AG08395 (cell line): ENCODE measurements around the gene CASR.
A peak's percentile ranks its signal among the peaks of the same experiment; 100 is the strongest.

Source experiments
- DNase-seq: peaks from one replicate; pipeline ENCODE4 v3.0.0; 2012; ENCODE audit warnings: mixed read lengths, low spot score

CASR gene

DNA sequence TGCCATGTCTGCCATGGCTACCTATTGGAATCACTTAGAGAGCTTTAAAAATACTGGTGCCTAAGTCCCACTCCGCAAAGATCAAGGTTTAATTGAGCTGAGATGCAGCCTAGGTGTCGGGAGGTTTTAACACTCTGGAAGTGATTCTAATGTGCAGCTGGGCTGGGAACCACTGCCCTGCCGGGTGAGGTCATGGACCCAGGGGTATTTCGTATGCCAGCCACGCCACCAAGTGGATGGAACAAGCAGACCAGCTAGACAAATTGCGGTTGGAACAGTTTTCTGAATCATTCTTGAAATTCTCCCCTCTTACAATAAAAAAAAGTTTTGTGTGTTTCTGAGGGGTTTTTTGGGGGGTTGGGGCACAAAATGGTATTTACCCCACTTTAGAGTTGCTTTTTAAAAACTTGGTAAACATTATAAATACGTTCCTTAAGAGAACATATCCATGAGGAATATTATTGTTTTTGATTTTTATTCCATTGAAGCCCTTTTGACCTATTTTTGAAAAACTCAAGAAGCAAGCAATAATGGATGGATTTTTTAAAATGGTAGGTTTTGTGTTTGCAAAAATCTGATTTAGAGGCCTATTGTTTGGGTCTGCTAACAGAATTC lies 75.4 kb downstream of the CASR start:
- DNase-seq, result peak; percentile 83

DNA sequence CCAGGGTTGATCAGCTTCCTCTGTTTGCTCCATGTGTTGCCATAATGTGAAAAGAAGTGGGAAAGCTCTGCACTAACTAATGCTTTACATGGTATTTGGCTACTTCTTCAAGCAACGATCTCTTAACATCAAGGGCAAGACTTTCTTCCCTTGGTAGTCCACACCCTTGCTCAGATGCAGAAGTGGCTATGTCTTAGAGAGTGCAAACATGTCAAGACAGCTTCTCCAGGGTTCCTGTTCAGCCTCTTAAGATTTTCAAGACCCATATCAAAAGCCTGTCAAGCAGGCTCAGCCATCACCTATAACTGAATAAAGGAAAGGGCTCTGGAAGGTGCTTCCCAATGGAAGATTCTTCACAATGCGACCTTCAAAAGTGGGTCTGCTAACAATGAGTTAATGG lies 76.7 kb downstream of the CASR start:
- no peak for DNase-seq

DNA sequence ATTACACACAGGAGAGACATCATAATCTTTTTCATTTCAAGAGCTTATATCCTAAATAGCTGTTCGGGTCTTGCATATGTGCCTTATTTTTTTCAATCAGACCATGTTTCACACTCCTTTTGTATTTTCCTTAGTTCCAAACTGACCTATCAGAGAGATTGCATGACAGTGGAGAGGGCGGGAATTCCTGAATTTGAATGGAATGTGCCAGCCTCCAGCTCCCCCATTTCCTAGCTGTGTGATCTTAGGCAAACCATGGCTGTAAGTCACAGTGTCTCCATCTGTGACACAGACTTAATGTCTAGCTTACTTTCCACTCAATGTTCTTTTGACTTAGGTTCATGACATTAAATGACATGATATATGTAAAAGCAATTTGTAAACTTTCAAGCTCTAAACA lies 79.6 kb downstream of the CASR start:
- DNase-seq, result no peak

DNA sequence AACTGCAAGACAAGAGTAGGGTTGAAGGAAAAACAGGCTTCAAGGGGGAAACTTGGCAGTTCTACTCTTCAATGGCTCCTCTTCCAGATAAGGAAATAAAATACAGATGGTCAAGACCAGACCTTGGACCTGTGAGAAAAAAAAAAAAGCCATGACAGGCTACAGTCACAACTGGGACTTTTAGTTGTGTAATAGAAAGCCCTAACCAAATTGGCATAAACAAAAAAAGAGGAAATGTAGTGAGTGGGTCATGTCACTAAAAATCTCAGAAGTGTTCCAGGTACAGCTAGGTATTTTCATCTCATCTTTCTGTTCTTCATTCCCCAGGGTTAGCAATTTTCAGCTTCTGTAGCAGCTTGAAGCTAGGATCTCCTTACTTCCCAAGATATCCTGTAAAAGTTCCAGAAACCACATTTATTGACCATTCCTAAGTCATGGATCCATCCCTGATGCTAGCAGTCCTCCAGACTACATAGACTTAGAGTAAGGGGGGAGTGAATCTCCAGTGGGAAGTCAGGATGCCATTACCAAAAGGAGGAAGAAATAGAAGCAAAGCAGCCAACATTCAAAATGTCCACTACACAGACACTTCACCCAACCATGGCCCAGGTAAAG lies 80.6 kb downstream of the CASR start:
- DNase-seq, result no peak

DNA sequence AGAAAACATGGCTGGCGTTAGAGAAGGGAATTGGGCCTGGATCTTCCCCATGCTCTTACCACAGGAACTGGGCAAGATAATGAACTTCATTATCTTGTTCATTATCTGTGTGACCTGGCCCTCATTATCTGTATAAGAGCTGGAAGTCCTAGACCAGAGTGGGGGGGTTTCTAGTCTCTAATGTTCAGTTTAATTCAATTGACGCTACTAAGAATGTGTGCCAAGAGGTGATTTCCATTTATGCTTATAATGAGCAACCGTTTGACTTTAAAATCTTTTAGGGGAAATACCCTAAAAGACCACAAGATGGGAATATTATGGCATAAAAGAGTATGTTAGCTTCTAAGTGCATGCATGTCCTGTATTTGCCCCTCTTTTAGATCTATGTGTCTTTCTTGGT lies 82.5 kb downstream of the CASR start:
- no peak for DNase-seq

DNA sequence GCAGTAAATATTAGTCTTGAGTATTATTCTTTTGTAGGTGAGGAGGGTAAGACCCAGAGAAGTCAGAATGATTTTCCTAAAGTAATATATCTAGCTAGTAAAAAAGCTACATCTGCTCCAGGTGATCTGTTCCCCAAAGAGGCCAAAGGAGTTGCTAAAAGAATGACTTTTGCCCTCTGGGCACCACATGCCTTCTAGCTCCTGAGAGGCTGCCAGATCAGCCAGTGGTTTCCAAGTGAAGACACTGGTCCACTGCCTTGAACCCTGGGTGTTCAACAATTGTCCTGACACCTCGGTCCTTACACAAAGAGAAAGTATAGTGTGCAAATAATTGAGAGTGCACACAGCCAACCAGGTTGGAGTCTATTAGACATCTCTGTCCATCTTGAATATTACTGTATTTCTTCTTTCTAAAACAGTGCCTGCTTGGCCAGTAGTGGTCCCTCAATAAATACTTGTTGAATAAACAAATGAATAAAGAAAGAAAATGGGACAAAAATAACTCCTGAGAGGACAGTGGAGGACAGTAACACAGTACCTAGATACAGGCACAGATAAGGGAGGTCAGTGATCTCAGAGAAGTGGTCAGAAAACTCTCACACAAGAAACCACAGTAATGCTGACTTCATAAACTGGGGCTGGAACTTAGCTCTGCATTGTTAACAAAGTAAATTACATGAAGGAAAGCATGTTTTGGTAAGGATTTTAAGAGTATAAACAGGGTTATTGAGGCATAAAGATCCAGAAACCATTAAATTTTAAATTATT lies 85.0 kb downstream of the CASR start:
- no peak for DNase-seq

DNA sequence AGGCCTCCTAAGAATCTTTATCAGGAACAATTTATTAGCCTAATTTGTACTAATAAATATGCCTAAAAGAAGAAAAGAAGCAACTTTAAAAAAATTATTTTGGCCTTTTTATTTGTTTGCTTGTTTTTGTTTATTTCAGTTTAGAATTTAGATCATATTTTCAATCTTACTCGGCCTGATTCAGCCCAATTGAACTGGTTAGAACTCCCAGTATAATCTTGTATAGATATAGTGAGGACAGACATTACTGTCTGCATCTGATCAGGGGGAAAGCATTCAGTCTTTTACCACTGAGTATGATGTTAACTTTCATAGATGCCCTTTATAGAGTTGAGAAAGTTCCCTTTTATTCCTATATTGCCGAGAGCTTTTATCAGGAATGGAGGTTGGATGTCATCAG lies 85.6 kb downstream of the CASR start:
- no peak for DNase-seq

DNA sequence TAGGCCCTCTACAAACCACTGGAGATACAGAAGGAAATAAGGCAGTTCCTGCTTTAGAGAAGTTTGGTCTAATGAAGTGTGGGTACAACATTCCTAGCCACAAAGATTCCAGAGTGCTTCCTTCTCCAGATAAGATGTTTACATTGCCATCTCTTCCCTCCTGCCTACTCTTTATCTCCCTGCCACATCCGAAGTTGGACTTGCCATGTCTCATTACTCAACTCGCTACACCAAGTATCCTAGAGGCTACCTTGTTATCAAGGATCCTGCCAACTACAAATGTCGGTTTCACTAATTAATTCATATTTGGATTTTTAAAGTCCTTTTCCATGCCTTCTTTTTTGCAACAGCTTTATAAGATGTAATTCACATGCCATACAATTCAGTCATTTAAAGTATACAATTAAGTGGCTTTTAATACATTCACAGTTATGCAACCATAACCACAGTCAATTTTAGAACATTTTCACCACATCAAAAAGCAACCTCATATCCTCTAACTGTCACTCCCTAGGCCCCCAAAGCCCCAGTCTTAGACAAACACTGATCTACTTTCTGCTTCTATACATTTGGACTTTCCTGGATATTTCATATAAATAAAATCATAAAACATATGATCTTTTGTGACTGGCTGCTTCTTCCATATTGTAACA lies 87.9 kb downstream of the CASR start:
- DNase-seq, result no peak

DNA sequence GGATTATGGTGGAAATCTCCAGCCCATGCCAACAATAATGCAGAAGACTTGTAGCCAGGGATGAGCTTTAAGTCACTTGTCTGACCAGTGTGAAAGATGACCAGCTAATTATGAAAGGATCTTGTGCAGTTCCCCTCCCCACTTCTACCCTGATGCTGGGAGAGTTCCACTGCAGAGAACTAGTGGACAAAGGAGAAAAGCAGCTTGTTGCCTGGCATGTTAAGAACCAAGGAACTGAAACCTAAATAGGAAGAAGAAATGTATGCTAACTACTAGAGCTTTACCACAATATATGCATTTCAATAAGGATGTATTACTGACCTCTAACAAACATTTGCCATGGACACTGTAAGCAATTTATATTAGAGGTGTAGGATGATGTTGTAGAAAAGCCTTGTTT lies 89.4 kb downstream of the CASR start:
- DNase-seq, result no peak

DNA sequence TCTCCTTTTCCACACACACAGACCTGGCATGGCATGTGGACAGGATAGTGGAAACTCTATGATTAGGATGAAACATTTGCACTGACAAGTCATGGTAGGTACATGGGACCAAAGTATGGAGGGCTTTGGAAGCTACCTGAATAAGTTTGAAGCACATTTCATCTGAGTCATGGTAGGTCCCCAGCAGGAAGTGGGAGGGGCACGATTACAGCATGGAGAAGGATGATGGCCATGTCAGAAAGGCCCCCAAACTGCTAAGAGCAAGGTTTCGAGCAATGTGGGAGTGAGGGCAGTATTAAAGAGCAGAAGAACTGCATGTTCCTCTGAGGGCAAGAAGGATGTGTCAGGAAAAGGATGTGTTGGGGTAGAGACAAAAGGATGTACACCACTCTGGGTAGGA lies 90.0 kb downstream of the CASR start:
- no peak for DNase-seq

DNA sequence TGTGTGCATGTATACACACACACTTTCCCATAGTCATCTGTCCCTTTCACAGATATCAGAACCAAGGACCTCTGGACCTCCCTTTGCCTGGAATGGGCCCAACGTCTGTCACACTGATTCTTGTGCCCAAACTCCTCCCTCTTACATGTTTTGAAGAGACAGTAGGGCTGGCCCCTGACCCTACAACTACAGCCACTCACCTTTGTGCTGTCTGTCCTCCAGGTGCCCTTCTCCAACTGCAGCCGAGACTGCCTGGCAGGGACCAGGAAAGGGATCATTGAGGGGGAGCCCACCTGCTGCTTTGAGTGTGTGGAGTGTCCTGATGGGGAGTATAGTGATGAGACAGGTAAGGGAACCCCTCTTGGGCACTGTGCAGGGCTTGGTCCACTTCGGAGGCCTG lies 98.4 kb downstream of the CASR start:
- no peak for DNase-seq

DNA sequence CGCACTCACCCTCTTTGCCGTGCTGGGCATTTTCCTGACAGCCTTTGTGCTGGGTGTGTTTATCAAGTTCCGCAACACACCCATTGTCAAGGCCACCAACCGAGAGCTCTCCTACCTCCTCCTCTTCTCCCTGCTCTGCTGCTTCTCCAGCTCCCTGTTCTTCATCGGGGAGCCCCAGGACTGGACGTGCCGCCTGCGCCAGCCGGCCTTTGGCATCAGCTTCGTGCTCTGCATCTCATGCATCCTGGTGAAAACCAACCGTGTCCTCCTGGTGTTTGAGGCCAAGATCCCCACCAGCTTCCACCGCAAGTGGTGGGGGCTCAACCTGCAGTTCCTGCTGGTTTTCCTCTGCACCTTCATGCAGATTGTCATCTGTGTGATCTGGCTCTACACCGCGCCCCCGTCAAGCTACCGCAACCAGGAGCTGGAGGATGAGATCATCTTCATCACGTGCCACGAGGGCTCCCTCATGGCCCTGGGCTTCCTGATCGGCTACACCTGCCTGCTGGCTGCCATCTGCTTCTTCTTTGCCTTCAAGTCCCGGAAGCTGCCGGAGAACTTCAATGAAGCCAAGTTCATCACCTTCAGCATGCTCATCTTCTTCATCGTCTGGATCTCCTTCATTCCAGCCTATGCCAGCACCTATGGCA lies 100.5 kb downstream of the CASR start:
- DNase-seq, result no peak

DNA sequence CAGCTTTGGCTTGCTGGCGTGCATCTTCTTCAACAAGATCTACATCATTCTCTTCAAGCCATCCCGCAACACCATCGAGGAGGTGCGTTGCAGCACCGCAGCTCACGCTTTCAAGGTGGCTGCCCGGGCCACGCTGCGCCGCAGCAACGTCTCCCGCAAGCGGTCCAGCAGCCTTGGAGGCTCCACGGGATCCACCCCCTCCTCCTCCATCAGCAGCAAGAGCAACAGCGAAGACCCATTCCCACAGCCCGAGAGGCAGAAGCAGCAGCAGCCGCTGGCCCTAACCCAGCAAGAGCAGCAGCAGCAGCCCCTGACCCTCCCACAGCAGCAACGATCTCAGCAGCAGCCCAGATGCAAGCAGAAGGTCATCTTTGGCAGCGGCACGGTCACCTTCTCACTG lies 101.0 kb downstream of the CASR start:
- DNase-seq, result no peak

DNA sequence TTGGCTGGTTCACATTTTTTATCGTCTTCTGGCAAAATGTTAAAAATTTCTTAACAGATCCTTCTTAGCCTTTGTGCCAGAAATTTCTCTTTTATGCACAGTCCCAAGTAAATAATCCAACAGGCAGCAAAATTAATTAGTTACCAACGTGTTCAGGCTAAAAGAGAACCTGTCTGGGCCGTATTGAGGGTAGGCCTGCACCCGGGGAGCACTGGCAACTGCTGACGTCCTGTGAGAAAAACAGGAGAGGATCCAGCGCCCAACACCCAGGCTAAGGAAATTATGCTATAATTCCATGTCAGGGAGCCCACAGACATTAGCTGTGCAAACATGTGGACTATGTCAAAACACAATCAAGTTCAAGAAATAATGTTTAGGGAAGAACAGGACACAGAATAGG lies 110.9 kb downstream of the CASR start:
- no peak for DNase-seq

DNA sequence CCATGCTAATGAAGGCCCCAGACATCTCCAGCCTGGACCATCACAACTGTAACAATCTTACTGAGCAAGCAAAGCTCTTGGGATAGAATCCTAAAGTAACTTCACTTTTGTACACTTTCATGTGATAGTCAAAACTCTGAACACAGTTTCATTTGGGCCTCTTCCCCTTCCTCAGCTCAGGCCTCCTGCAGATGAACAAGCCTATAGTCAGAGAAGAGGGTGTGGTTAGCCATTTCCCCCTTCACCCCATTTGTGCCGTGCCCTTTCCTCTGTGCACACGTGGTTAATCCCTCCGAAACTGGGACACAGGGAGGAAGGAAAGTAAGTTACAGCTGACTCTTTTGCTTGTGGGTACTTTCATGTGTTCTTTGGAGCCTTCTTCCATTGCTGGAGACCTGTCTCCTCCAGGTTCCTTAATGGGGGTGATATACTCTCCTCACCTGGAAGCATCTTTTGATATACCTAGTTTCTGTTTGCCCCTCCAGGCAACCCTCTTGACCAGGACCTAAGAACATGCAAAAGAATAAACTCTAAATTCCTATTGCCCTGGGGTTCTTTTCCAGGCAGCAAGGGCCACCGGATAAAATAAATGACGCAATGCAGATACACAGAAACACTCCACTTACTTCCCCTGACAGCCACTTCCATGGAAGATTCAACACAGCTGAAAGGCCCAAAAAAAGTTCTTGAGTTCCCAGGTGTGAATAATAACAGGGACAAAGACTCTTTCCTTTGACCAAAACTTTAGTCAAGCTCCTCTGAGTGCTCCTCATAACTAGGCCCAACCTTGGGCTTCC lies 112.0 kb downstream of the CASR start:
- DNase-seq, result no peak

DNA sequence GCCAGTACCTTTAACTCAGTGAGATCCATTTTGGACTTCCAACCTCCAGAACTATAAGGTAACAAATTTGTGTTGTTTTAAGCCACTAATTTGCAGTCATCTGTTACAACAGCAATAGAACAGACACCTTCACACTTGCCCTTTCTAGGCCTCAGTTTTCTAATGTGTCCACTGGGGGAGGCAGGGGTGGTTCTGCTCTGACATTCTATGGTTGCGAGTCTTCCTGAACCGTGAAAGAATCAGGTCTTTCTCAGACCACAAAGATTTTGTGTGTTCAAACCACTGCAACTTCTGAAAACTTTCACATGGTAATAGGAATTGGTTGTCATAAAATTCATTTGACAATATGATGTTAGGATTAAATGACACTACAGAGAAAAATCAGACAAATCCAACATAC lies 114.8 kb downstream of the CASR start:
- no peak for DNase-seq

DNA sequence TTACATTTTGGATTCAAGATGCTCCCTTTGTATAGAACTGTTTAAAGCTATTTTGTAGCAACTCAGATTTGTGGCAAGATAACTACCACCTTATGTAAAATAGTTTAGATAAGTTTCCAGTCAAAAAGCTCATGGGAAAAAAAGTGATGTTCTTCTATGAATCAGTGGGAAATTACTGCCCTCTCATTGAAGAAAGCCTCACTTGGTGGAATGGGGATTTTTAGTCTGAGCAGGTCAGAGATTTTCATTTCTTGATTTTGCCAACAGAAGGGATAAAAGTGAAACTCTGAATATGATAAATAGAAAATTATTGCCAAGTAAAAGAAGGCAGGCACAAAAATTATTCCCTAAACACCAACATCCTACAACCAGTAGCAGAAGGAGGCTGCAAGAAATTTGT lies 115.7 kb downstream of the CASR start:
- DNase-seq, result no peak

DNA sequence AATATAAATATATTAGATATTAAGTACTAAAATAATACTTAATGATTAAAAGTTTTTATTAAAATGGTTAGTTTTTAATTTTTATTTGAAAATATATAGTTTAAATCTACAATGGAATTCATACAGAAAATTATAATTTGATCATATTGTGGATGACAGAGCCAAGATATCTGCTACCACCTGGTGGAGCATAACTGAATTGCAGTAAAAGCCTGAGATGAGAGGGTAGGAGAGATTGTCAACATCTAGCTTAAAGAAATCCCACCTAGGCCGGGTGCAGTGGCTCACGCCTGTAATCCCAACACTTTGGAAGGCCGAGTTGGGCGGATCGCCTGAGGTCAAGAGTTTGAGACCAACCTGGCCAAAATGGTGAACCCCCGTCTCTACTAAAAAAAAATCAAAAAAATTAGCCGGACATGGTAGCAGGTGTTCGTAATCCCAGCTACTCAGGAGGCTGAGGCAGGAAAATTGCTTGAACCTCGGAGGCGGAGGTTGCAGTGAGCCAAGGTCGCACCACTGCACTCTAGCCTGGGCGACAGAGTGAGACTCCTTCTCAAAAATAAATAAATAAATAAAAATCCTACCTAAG lies 116.5 kb downstream of the CASR start:
- no peak for DNase-seq

DNA sequence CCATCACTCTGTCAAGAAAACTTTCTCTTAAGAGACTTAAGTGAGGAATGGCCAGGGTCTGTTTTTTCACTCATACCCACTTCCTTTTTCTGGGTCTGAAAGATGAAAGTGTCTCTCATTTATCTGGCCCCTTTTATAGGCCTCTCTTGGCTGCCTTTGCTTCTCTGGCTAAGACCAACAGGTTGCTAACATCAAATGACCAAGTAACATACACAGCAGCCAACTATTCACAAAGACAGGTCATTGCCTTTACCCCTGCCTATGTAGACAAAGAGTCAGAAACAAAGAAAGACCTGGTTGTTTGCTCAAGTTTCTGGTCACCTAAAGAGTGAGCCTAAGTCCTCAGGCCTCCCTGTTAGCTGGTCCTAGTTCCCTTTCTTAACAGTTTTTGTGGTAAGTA lies 117.6 kb downstream of the CASR start:
- no peak for DNase-seq

DNA sequence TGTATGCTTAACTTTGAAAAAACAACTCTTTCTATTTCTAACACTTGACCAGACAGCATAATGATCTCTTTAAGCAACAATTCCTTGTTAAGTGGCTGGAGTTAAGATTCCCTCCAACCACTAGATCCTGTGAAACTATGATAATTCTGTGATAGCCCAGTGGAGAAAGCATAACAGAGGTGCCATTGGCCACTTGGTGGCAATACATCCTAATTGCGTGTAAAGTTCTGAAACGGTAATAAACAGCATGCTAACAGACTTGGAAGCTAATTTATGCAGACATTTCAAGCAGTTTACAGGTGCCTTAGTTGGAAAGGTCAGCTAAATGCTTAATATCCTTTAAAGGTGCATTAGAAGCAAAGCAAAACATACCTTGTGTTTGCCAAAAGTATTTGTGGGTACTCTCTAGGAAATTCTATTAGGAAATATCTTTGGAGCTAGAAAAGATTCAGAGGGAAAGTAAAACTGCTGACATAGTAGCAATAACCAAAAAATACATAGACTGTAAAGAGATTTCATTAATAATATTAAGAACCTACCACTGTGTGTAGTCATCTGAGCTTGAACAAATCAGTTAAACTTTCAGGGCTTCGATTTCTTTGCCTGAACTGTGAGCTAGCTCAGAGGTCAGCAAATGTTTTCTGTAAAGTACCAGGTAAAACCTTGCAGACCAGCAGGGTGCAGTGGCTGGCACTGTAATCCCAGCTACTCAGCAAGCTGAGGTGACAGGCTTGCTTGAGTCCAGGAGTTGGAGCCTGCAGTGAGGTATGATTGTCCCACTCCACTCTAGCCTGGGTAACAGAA lies 122.6 kb downstream of the CASR start:
- DNase-seq, result no peak

DNA sequence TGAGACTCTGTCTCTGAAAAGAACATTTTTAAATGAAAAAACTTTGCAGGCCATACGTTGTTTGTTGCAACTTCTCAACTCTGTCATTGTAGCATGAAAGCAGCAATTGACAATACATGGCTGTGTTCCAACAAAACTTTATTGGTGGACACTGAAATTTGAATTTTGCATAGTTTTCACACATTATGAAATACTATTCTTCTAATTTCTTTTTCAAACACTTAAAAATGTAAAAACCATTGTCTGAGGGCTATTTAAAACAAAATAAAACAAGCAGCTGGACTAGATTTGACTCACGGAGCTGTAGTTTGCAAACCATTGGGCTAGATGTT lies 123.1 kb downstream of the CASR start:
- no peak for DNase-seq
